Breast epithelium (tissue), 4 donors: Measurements from ENCODE around the gene NXNL1. TPM values are rescaled to one million over a fixed set of nuclear protein-coding genes. Genes with fewer than 3 reads are reported as not detected.
A peak's percentile ranks its signal among the peaks of the same experiment; 100 is the strongest.

Experiments used
- DNase-seq, 2 donors: peaks; one replicate each; pipeline ENCODE4 v3.0.0-alpha.2; 2019; ENCODE audit warnings: low spot score in 2 of 2
- H3K27ac ChIP-seq, 2 donors: fragments of 200-600 bp; sonication (generic) in 1 of 2; one replicate each; pipeline ENCODE4 v1.5.1; 2016 to 2019; ENCODE audit warnings: mild to moderate bottlenecking in 1 of 2
- H3K27me3 ChIP-seq, 2 donors: fragments of 200-600 bp; sonication (generic) in 1 of 2; one replicate each; pipeline versions ENCODE4 v1.5.1 to v1.6.0; 2017 to 2019; ENCODE audit warnings: control low read depth in 1 of 2, mild to moderate bottlenecking in 1 of 2
- H3K36me3 ChIP-seq: fragments of 200-600 bp; one replicate; pipeline ENCODE4 v1.5.1; 2019
- H3K4me1 ChIP-seq, 2 donors: fragments of 200-600 bp; sonication (generic); one replicate each; pipeline ENCODE4 v1.5.1; 2016 to 2019; ENCODE audit warnings: control low read depth in 1 of 2
- H3K4me3 ChIP-seq, 3 donors: fragments of 200-600 bp; sonication (generic); 1 replicate in 2 of 3; 2 replicates in 1 of 3; pipeline ENCODE4 v1.5.1; 2016 to 2019; ENCODE audit warnings: mild to moderate bottlenecking in 3 of 3, moderate library complexity in 2 of 3
- H3K9me3 ChIP-seq, 2 donors: fragments of 200-600 bp; sonication (generic) in 1 of 2; one replicate each; pipeline ENCODE4 v1.5.1; 2016 to 2019; ENCODE audit warnings: control low read depth in 1 of 2
- POLR2A ChIP-seq: fragments of 450-650 bp; IDR thresholded peaks from one replicate; pipeline ENCODE4 v1.6.1; 2016; ENCODE audit warnings: antibody characterized with exemption, mild to moderate bottlenecking, moderate library complexity
- POLR2AphosphoS5 ChIP-seq, 3 donors: sonication (generic); formaldehyde crosslinking; IDR thresholded peaks; one replicate each; pipeline ENCODE4 v1.6.1; 2017; ENCODE audit warnings: antibody characterized with exemption in 3 of 3
- intact Hi-C: fragments of 100-400 bp; cut with DNase I; formaldehyde crosslinking; loops from one replicate; pipeline ENCODE4 v1.15.1; 2023; ENCODE audit warnings: low total_unique reads
- total RNA-seq, 3 donors: library from RNA; depleted of rRNA; stranded (reverse); fragments of >200 nt; gene quantifications; one replicate each; pipeline ENCODE4 v1.1.0, GENCODE V29; 2016
- TF ChIP-seq, protein P1 (sequence below), 3 donors: fragments of 450-650 bp; IDR thresholded peaks; one replicate each; pipeline ENCODE4 v1.5.1; 2016 to 2017; ENCODE audit warnings: antibody characterized with exemption in 3 of 3, mild to moderate bottlenecking in 3 of 3, moderate library complexity in 3 of 3

Gene NXNL1
- total RNA-seq, 3 donors from 2014 or later = 0.64 TPM; not detected in 2

GRCh38 chr19:17469092-17469480 lies 8.4 kb upstream of the NXNL1 start:
- intact Hi-C loops = loop anchor here (10.0 kb wide), 1 partner anchor 106 kb away; no protein-coding TSS in a partner anchor
- H3K27ac ChIP-seq = peak overlapping the region; percentile 93 to 97
- H3K4me1 ChIP-seq = peaks cover 9 to 18% of the 10 kb centered on the region in 2 donors

GRCh38 chr19:17468302-17469091 lies 7.8 kb upstream of the NXNL1 start:
- H3K27me3 ChIP-seq = no peaks in the 10 kb centered on the region
- intact Hi-C loops = loop anchor here (10.0 kb wide), 1 partner anchor 106 kb away; no protein-coding TSS in a partner anchor
- H3K36me3 ChIP-seq = no peaks in the 10 kb centered on the region
- TF ChIP-seq, protein P1, sequence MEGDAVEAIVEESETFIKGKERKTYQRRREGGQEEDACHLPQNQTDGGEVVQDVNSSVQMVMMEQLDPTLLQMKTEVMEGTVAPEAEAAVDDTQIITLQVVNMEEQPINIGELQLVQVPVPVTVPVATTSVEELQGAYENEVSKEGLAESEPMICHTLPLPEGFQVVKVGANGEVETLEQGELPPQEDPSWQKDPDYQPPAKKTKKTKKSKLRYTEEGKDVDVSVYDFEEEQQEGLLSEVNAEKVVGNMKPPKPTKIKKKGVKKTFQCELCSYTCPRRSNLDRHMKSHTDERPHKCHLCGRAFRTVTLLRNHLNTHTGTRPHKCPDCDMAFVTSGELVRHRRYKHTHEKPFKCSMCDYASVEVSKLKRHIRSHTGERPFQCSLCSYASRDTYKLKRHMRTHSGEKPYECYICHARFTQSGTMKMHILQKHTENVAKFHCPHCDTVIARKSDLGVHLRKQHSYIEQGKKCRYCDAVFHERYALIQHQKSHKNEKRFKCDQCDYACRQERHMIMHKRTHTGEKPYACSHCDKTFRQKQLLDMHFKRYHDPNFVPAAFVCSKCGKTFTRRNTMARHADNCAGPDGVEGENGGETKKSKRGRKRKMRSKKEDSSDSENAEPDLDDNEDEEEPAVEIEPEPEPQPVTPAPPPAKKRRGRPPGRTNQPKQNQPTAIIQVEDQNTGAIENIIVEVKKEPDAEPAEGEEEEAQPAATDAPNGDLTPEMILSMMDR (IDR thresholded peaks at IDR 0.05) = no peak
- TF ChIP-seq POLR2AphosphoS5 (IDR thresholded peaks at IDR 0.05) = peak in 1 of 3 donors; percentile 23
- DNase-seq = peak; percentile 67 to 74
- peaks cover 9 to 18% of the 10 kb centered on the region in 2 donors for H3K4me1 ChIP-seq
- peak overlapping the region; percentile 93 to 97 for H3K27ac ChIP-seq
- peak overlapping the region; percentile 76 to 87 (median 85) for H3K4me3 ChIP-seq
- H3K9me3 ChIP-seq = no peaks in the 10 kb centered on the region

More at GRCh38 chr19:17469092-17469480, 8.4 kb upstream of the NXNL1 start:
- no peak for DNase-seq
- no peaks in the 10 kb centered on the region for H3K36me3 ChIP-seq
- H3K9me3 ChIP-seq = no peaks in the 10 kb centered on the region
- peak in 1 of 3 donors; percentile 12 for TF ChIP-seq POLR2AphosphoS5 (IDR thresholded peaks at IDR 0.05)
- TF ChIP-seq, protein P1 (IDR thresholded peaks at IDR 0.05) = peak in 1 of 3 donors; percentile 5
- no peak for TF ChIP-seq POLR2A
- H3K27me3 ChIP-seq = no peaks in the 10 kb centered on the region
- H3K4me3 ChIP-seq = peak overlapping the region; percentile 76 to 87 (median 85)

DNA sequence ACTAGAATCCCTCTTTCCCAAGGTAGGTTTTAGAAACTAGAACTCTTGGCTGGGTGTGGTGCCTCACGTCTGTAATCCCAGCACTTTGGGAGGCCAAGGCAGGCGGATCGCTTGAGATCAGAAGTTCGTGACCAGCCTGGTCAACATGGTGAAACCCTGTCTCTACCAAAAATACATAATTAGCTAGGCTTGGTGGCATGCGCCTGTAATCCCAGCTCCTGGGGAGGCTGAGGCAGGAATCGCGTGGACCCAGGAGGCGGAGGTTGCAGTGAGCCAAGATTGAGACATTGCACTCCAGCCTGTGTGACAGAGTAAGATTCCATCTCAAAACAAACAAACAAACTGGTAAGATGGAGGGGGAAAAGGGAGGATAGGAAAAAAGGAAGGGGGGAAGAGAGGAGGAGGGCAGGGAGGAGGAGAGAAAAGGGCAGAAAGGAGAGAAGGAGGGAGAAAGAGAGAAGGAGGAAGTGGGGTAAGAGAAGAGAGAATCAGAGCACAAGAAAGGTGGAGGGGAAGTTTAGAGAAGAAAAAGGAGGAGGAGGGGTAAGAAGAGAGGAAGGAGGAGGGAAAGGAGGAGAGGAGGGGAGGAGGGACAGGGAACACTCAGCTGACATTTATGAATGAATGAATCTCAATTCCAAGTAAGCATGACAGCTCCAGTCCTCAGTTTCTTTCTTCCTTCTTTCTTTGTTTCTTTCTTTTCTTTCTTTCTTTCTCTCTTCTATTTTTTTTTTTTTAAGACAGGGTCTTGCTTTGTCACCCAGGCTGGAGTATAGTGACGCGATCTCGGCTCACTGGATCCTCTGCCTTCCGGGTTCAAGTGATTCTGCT lies 7.0 kb upstream of the NXNL1 start:
- TF ChIP-seq POLR2A (no peak), POLR2AphosphoS5 (IDR thresholded peaks at IDR 0.05) (no peak)
- TF ChIP-seq, protein P1 (IDR thresholded peaks at IDR 0.05) = no peak
- H3K36me3 ChIP-seq = no peaks in the 10 kb centered on the region
- DNase-seq = no peak
- H3K27me3 ChIP-seq = no peaks in the 10 kb centered on the region
- no peak overlapping the region for H3K4me3 ChIP-seq
- intact Hi-C loops = loop anchor here (10.0 kb wide), 1 partner anchor 107 kb away; no protein-coding TSS in a partner anchor
- no peaks in the 10 kb centered on the region for H3K9me3 ChIP-seq
- peak overlapping the region; percentile 93 to 97 for H3K27ac ChIP-seq
- H3K4me1 ChIP-seq = peaks cover 9 to 18% of the 10 kb centered on the region in 2 donors

GRCh38 chr19:17466487-17466850 lies 5.7 kb upstream of the NXNL1 start:
- Histone ChIP-seq H3K4me1 (peaks cover 4 to 14% of the 10 kb centered on the region in 2 donors), H3K4me3 (no peak overlapping the region), H3K27ac (peak overlapping the region in 1 of 2 donors; percentile 57), H3K27me3 (no peaks in the 10 kb centered on the region), H3K36me3 (no peaks in the 10 kb centered on the region), H3K9me3 (no peaks in the 10 kb centered on the region)
- no peak for DNase-seq
- intact Hi-C loops = loop anchor here (10.0 kb wide), 1 partner anchor 108 kb away; no protein-coding TSS in a partner anchor
- TF ChIP-seq POLR2AphosphoS5 (IDR thresholded peaks at IDR 0.05) (no peak), POLR2A (no peak)
- TF ChIP-seq, protein P1 (IDR thresholded peaks at IDR 0.05) = no peak
